DOHH2 (cell line): Measurements from ENCODE around the gene AK8.

Source experiments
- CTCF ChIP-seq: fragments of 200-600 bp; sonication (generic); IDR thresholded peaks from one replicate; pipeline ENCODE4 v1.5.1; 2014; ENCODE audit warnings: antibody characterized with exemption, mild to moderate bottlenecking, low read depth, low read length; ENCODE audit not compliant: poor library complexity, severe bottlenecking
- EZH2phosphoT487 ChIP-seq: fragments of 200-600 bp; sonication (generic); IDR thresholded peaks from 2 replicates; pipeline ENCODE4 v1.6.1; 2017; ENCODE audit warnings: borderline replicate concordance, mild to moderate bottlenecking, antibody characterized with exemption, low read length, moderate library complexity, mixed read lengths

- TF ChIP-seq CTCF, result no peak
- no peak for TF ChIP-seq EZH2phosphoT487
Observed at GRCh38 chr9:132838291-132838690, 39.8 kb downstream of the AK8 start.
